ENCODE data around the gene ZMYM5. TPM values are rescaled to one million over a fixed set of nuclear protein-coding genes. Genes with fewer than 3 reads are reported as not detected.

Gene ZMYM5
- total and polyA plus RNA-seq, 2 of the 4 experiments (the other 2 are of a cell fraction), result 7.0 to 10.2 TPM

- TF ChIP-seq MXI1 (IDR thresholded peaks at IDR 0.05; ENCODE audit: borderline replicate concordance, low read depth, low read length), result no peak
Observed at GRCh38 chr13:19810996-19811881, 52.2 kb downstream of the ZMYM5 start (continued).

- Histone ChIP-seq H3K27me3 (ENCODE audit: control insufficient read depth, insufficient read depth, low read length) (no peaks in the 10 kb centered on the region), H4K20me1 (ENCODE audit: insufficient read depth, low read length) (no peaks in the 10 kb centered on the region), H2AFZ (replicated peaks; ENCODE audit: low read length, poor library complexity) (no peak overlapping the region), H3K4me1 (ENCODE audit: control insufficient read depth, insufficient read depth, low read length) (no peaks in the 10 kb centered on the region), H3K4ac (ENCODE audit: low read depth, low read length) (no peak overlapping the region), H3K9ac (ENCODE audit: low read depth, low read length) (no peak overlapping the region), H4K5ac (ENCODE audit: low read depth, low read length) (no peak overlapping the region), H3K9me1 (ENCODE audit: insufficient read depth, low read length) (no peaks in the 10 kb centered on the region), H4K8ac (ENCODE audit: low read depth in 2 of 2, low read length in 2 of 2) (no peak overlapping the region), H3K36me3 (ENCODE audit: control insufficient read depth, insufficient read depth, low read length) (peaks cover 2% of the 10 kb centered on the region; the same call in 1 of the 2 replicates), H2BK120ac (ENCODE audit: low read depth, low read length) (no peak overlapping the region), H3K4me2 (ENCODE audit: low read depth, low read length) (no peak overlapping the region), H2BK15ac (ENCODE audit: low read depth, low read length) (no peak overlapping the region), H4K91ac (ENCODE audit: insufficient read depth, low read depth, low read length) (no peak overlapping the region), H3K23ac (ENCODE audit: low read depth, low read length) (no peak overlapping the region), H3K18ac (ENCODE audit: low read depth, low read length) (no peak overlapping the region), H3K79me1 (ENCODE audit: low read depth in 1 of 2, low read length in 2 of 2) (no peaks in the 10 kb centered on the region; a peak in 1 of 4 replicates), H2AK5ac (ENCODE audit: low read depth, low read length) (no peak overlapping the region), H2AK9ac (replicated peaks; ENCODE audit: low read depth, low read length, poor library complexity) (no peak overlapping the region), H3K27ac (ENCODE audit: insufficient read depth, low read length) (no peak overlapping the region), H3K4me3 (ENCODE audit: insufficient read depth, low read depth, low read length) (no peak overlapping the region), H3K56ac (ENCODE audit: extremely low read depth, insufficient read depth, low read length) (no peak overlapping the region), H3K14ac (replicated peaks; ENCODE audit: low read depth, low read length) (no peak overlapping the region), H2BK5ac (ENCODE audit: low read depth, low read length, poor library complexity, severe bottlenecking) (no peak overlapping the region), H3K9me3 (ENCODE audit: control insufficient read depth, insufficient read depth, low read length) (no peaks in the 10 kb centered on the region), H2BK20ac (ENCODE audit: low read depth, low read length) (no peak overlapping the region)
- in situ Hi-C loops (cut with MboI; ENCODE audit: low sequenced_read_pairs) (no loop called here), intact Hi-C loops (cut with micrococcal nuclease) (no loop called here), dilution Hi-C loops (cut with HindIII; ENCODE audit: low sequenced_read_pairs, unreplicated experiment) (no loop called here)
- CTCF ChIA-PET, result interaction anchor here (0.6 to 1.4 kb wide), 2 partner anchors 11 to 757 kb away, joined by 3 to 6 read pairs; partner anchors contain the start of gene IFT88
- POLR2A ChIA-PET (ENCODE audit: unreplicated experiment), result no interaction called here
- BruUV-seq (replicated peaks), result no TSS peak
- DNase-seq, result no peak
- no peak for ATAC-seq (ENCODE audit: low read depth)
- no CpG with 5 or more reads among the region's 4 CpGs for WGBS, 2 experiments (ENCODE audit: extremely low coverage in 2 of 2, insufficient read length in 1 of 2)
- TF ChIP-seq MXI1 (IDR thresholded peaks at IDR 0.05; ENCODE audit: borderline replicate concordance, low read depth, low read length) (no peak), CTCF (conservative IDR thresholded peaks at IDR 0.05; ENCODE audit: low read depth, low read length) (no peak), NFE2L2 (IDR thresholded peaks at IDR 0.05; ENCODE audit: low read depth, low read length) (no peak), RFX5 (IDR thresholded peaks at IDR 0.05; ENCODE audit: low read depth, low read length) (no peak), POLR2A (IDR thresholded peaks at IDR 0.05; ENCODE audit: low read depth, low read length) (no peak), MAZ (IDR thresholded peaks at IDR 0.05; ENCODE audit: borderline replicate concordance, low read depth, low read length) (no peak), MAFK (IDR thresholded peaks at IDR 0.05; ENCODE audit: low read depth, low read length) (no peak), FOS (IDR thresholded peaks at IDR 0.05; ENCODE audit: low read depth, low read length) (no peak), CEBPB (IDR thresholded peaks at IDR 0.05; ENCODE audit: low read depth, low read length) (no peak), ELK1 (IDR thresholded peaks at IDR 0.05; ENCODE audit: borderline replicate concordance, low read depth, low read length) (no peak), USF2 (IDR thresholded peaks at IDR 0.05; ENCODE audit: low read depth, low read length) (no peak), BHLHE40 (IDR thresholded peaks at IDR 0.05; ENCODE audit: low read depth, low read length) (no peak)
Observed at GRCh38 chr13:19810151-19810550, 53.3 kb downstream of the ZMYM5 start.

Data from IMR-90 (cell line).